Neutrophil (primary cell): ENCODE data around the gene CD74.

Source experiments
- H3K27ac ChIP-seq: fragments of 200-600 bp; sonication (generic); 2 replicates; pipeline ENCODE4 v1.5.1; 2016; ENCODE audit warnings: mild to moderate bottlenecking, moderate library complexity
- H3K27me3 ChIP-seq: fragments of 200-600 bp; sonication (generic); 2 replicates; pipeline ENCODE4 v1.6.0; 2016; ENCODE audit warnings: mild to moderate bottlenecking
- H3K36me3 ChIP-seq: fragments of 200-600 bp; sonication (generic); 2 replicates; pipeline ENCODE4 v1.5.1; 2017
- H3K4me1 ChIP-seq, 2 experiments: fragments of 200-600 bp in 1 of 2; sonication (generic) in 1 of 2; 1 replicate in 1 of 2; 2 replicates in 1 of 2; pipeline versions ENCODE4 v1.5.1 to v1.6.1; 2013 to 2016; ENCODE audit warnings: low read depth in 1 of 2, low read length in 1 of 2, mild to moderate bottlenecking in 1 of 2, moderate library complexity in 1 of 2; ENCODE audit not compliant: control insufficient read depth in 1 of 2, insufficient read depth in 1 of 2
- H3K4me3 ChIP-seq, 2 experiments: fragments of 200-600 bp in 1 of 2; sonication (generic) in 1 of 2; 1 replicate in 1 of 2; 2 replicates in 1 of 2; pipeline ENCODE4 v1.5.1; 2013 to 2016; ENCODE audit warnings: low read depth in 1 of 2, low read length in 1 of 2, mild to moderate bottlenecking in 1 of 2, moderate library complexity in 1 of 2
- H3K9me3 ChIP-seq: fragments of 200-600 bp; sonication (generic); 2 replicates; pipeline ENCODE4 v1.5.1; 2016
- CTCF ChIP-seq: fragments of 200-600 bp; sonication (generic); IDR thresholded peaks from 2 replicates; pipeline ENCODE4 v1.5.1; 2016; ENCODE audit warnings: antibody characterized with exemption

Gene CD74

GRCh38 chr5:150398722-150399523, 13.8 kb downstream of the CD74 start:
- no peaks in the 10 kb centered on the region for H3K4me1 ChIP-seq
- H3K27me3 ChIP-seq, result no peaks in the 10 kb centered on the region
- no peak overlapping the region for H3K27ac ChIP-seq
- no peak overlapping the region for H3K4me3 ChIP-seq
- no peaks in the 10 kb centered on the region for H3K9me3 ChIP-seq
- no peak for TF ChIP-seq CTCF
- H3K36me3 ChIP-seq, result peaks cover 87% of the 10 kb centered on the region

- no peak overlapping the region for H3K4me3 ChIP-seq
- H3K9me3 ChIP-seq, result no peaks in the 10 kb centered on the region
- no peaks in the 10 kb centered on the region for H3K4me1 ChIP-seq
- peaks cover 87% of the 10 kb centered on the region for H3K36me3 ChIP-seq
- no peak overlapping the region for H3K27ac ChIP-seq
- no peaks in the 10 kb centered on the region for H3K27me3 ChIP-seq
- TF ChIP-seq CTCF, result no peak
Measured at GRCh38 chr5:150397782-150398721, 14.7 kb downstream of the CD74 start.

- H3K4me1 ChIP-seq, result no peaks in the 10 kb centered on the region
- H3K4me3 ChIP-seq, result no peak overlapping the region
- peaks cover 87% of the 10 kb centered on the region for H3K36me3 ChIP-seq
- H3K9me3 ChIP-seq, result no peaks in the 10 kb centered on the region
- no peaks in the 10 kb centered on the region for H3K27me3 ChIP-seq
- no peak for TF ChIP-seq CTCF
- no peak overlapping the region for H3K27ac ChIP-seq
Measured at GRCh38 chr5:150397146-150397781, 15.4 kb downstream of the CD74 start.

GRCh38 chr5:150396267-150396666, 16.4 kb downstream of the CD74 start:
- H3K27me3 ChIP-seq, result no peaks in the 10 kb centered on the region
- no peak overlapping the region for H3K27ac ChIP-seq
- H3K4me3 ChIP-seq, result no peak overlapping the region
- H3K36me3 ChIP-seq, result peaks cover 87% of the 10 kb centered on the region
- no peak for TF ChIP-seq CTCF
- H3K4me1 ChIP-seq, result no peaks in the 10 kb centered on the region
- no peaks in the 10 kb centered on the region for H3K9me3 ChIP-seq

GRCh38 chr5:150395688-150395975, 17.1 kb downstream of the CD74 start:
- Histone ChIP-seq H3K9me3 (no peaks in the 10 kb centered on the region), H3K36me3 (peaks cover 87% of the 10 kb centered on the region), H3K4me1 (no peaks in the 10 kb centered on the region), H3K4me3 (no peak overlapping the region), H3K27ac (no peak overlapping the region), H3K27me3 (no peaks in the 10 kb centered on the region)
- no peak for TF ChIP-seq CTCF
